Motor neuron (in vitro differentiated cells): ENCODE measurements around the gene ZNF235. TPM values are rescaled to one million over a fixed set of nuclear protein-coding genes. Genes with fewer than 3 reads are reported as not detected.
"Not testable (repeated sequence)": the region's sequence is repeated elsewhere in the genome, so short reads cannot be mapped to it uniquely, and the experiment has no call there.

Source experiments
- ATAC-seq, 8 experiments: fragments of 200-7000 bp; cut with Tn5 transposase; replicated peaks in 6 of 8; 2 replicates each; pipeline ENCODE4 v1.8.0; 2021; ENCODE audit warnings: mild to moderate bottlenecking in 8 of 8, moderate library complexity in 8 of 8
- H3K27ac ChIP-seq, 2 donors: fragments of 250-450 bp; sonication (Bioruptor Pico); 2 replicates each; pipeline ENCODE4 v1.9.0; 2021; ENCODE audit warnings: antibody characterized with exemption in 2 of 2, mild to moderate bottlenecking in 2 of 2, moderate library complexity in 1 of 2
- H3K4me1 ChIP-seq, 2 donors: fragments of 250-450 bp; sonication (Bioruptor Pico); replicated peaks in 1 of 2; 2 replicates each; pipeline ENCODE4 v1.6.1; 2021; ENCODE audit warnings: antibody characterized with exemption in 2 of 2, mild to moderate bottlenecking in 2 of 2, moderate library complexity in 1 of 2
- H3K4me3 ChIP-seq, 5 donors: fragments of 250-450 bp; sonication (Bioruptor Pico); 2 replicates each; pipeline ENCODE4 v1.9.0; 2021; ENCODE audit warnings: antibody characterized with exemption in 5 of 5, mild to moderate bottlenecking in 5 of 5, moderate library complexity in 4 of 5
- WGBS, 10 experiments: fragments of 450-650 bp; shearing (Covaris generic); methylation state at CpG; one replicate each; pipeline ENCODE4 v1.0.0; 2022; 5-methylcytosine and 5-hydroxymethylcytosine counted together
- in situ Hi-C, 9 experiments: fragments of 400-800 bp; cut with MboI; loops; one replicate each; pipeline ENCODE4 v1.15.0; 2021; ENCODE audit warnings: low sequenced_read_pairs in 9 of 9, low pct_unique_long_range_greater_than_20kb in 2 of 9; ENCODE audit not compliant: unreplicated experiment in 9 of 9
- total RNA-seq, 8 experiments: library from RNA; unstranded; fragments of 300-600 nt; gene quantifications; 2 replicates each; pipeline versions ENCODE4 v1.2.3 to v1.2.4, GENCODE V29; 2022

ZNF235 gene
- total RNA-seq, 8 experiments from 2014 or later: 5.4 to 12.3 (median 8.1) TPM

DNA sequence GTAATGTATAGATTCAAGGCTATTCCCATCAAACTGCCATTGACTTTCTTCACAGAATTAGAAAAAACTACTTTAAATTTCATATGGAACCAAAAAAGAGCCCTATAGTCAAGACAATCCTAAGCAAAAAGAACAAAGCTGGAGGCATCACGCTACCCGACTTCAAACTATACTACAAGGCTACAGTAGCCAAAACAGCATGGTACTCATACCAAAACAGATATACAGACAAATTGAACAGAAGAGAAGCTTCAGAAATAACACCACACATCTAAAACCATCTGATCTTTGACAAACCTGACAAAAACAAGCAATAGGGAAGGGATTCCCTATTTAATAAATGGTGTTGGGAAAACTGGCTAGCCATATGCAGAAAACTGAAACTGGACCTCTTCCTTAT, 52.5 kb downstream of the ZNF235 start:
- 60 to 93% (median 86%) methylated on average over 1 to 2 of the region's 2 CpGs; no CpG with 5 or more reads in 6 of the 10 experiments for WGBS, 10 experiments
- H3K27ac ChIP-seq, in situ Hi-C loops, H3K4me1 ChIP-seq, ATAC-seq, H3K4me3 ChIP-seq: not testable (repeated sequence)

GRCh38 chr19:44236384-44236783, 68.4 kb downstream of the ZNF235 start:
- 90 to 100% (median 100%) methylated on average over 1 to 5 of the region's 8 CpGs; no CpG with 5 or more reads in 4 of the 10 experiments for WGBS, 10 experiments
- Histone ChIP-seq H3K4me3 (no peak overlapping the region), H3K4me1 (no peaks in the 10 kb centered on the region), H3K27ac (no peak overlapping the region)
- in situ Hi-C loops: no loop called here
- ATAC-seq: no peak

Other genes with a start within 250 kb of the ZNF235 start
- 1 to 10 TPM; 2.5 to 6.3 (median 3.5) TPM for gene ZNF284, start 232.9 kb downstream of the ZNF235 start, total RNA-seq
- 10 to 100 TPM; 14.8 to 40.0 (median 20.3) TPM for gene ZNF224, start 210.7 kb downstream of the ZNF235 start, total RNA-seq
- gene ZNF225, start 191.6 kb downstream of the ZNF235 start, total RNA-seq: 10 to 100 TPM in 1 of 8 experiments, 1 to 10 TPM in 7; 3.7 to 10.4 (median 6.2) TPM
- 10 to 100 TPM in 6 of 8 experiments, 1 to 10 TPM in 2; 9.4 to 15.1 (median 11.2) TPM for gene ZNF234, start 163.5 kb downstream of the ZNF235 start, total RNA-seq
- 10 to 100 TPM; 19.6 to 56.9 (median 41.6) TPM for gene ZNF226, start 139.9 kb downstream of the ZNF235 start, total RNA-seq
- 10 to 100 TPM; 17.3 to 35.7 (median 28.7) TPM for gene ZNF227, start 92.5 kb downstream of the ZNF235 start, total RNA-seq
- gene ZNF233, start 45.1 kb downstream of the ZNF235 start, total RNA-seq: 1 to 10 TPM in 7 of 8 experiments, under 1 TPM in 1; 0.75 to 8.4 (median 1.9) TPM
- 10 to 100 TPM in 5 of 8 experiments, 1 to 10 TPM in 3; 5.2 to 11.3 (median 10.6) TPM for gene ZNF112, start 51.7 kb upstream of the ZNF235 start, total RNA-seq
- gene ZNF285, start 96.6 kb upstream of the ZNF235 start, total RNA-seq: 10 to 100 TPM in 2 of 8 experiments, 1 to 10 TPM in 6; 1.3 to 12.2 (median 7.0) TPM
- gene ZNF229, start 143.4 kb upstream of the ZNF235 start, total RNA-seq: 10 to 100 TPM in 2 of 8 experiments, 1 to 10 TPM in 3, under 1 TPM in 3; 0.04 to 14.9 (median 6.3) TPM
- gene ZNF180, start 195.5 kb upstream of the ZNF235 start, total RNA-seq: 10 to 100 TPM in 1 of 8 experiments, 1 to 10 TPM in 7; 4.1 to 11.8 (median 7.1) TPM
- under 1 TPM in 1 of 8 experiments, not detected in 7; 0.08 TPM for gene CEACAM20, start 224.7 kb upstream of the ZNF235 start, total RNA-seq